Activated T-helper 2 cell treated with anti-CD3 and anti-CD28 coated beads, Interferon-gamma antibody, Interleukin-2, Interleukin-4, amounts not matched to agents 10 μg/mL and 5 μg/mL and 100 μg/mL, durations not matched to agents 14 hours and 24 hours and 36 hours (primary cell): ENCODE results near the gene ANKRD65. TPM values are rescaled to one million over a fixed set of nuclear protein-coding genes. Genes with fewer than 3 reads are reported as not detected.
"Not testable (repeated sequence)": the region's sequence is repeated elsewhere in the genome, so short reads cannot be mapped to it uniquely, and the experiment has no call there.

ENCODE experiments used
- DNase-seq: peaks from one replicate; pipeline ENCODE4 v3.0.0; 2021; ENCODE audit warnings: low spot score
- H3K27ac Mint-ChIP-seq: one replicate; pipeline ENCODE4 v1.8.0; 2021; ENCODE audit warnings: mixed read lengths
- H3K27me3 Mint-ChIP-seq: one replicate; pipeline ENCODE4 v1.8.0; 2021; ENCODE audit warnings: low read depth, mixed read lengths
- H3K36me3 Mint-ChIP-seq: one replicate; pipeline ENCODE4 v1.8.0; 2021; ENCODE audit warnings: low read depth, mixed read lengths
- H3K4me1 Mint-ChIP-seq: one replicate; pipeline ENCODE4 v1.8.0; 2021; ENCODE audit warnings: low read depth, mixed read lengths
- H3K4me3 Mint-ChIP-seq: one replicate; pipeline ENCODE4 v1.8.0; 2021; ENCODE audit warnings: low read depth, mild to moderate bottlenecking, moderate library complexity, mixed read lengths
- H3K9me3 Mint-ChIP-seq: one replicate; pipeline ENCODE4 v1.8.0; 2021; ENCODE audit warnings: mixed read lengths
- intact Hi-C: fragments of 100-400 bp; cut with micrococcal nuclease; formaldehyde crosslinking; loops from one replicate; pipeline ENCODE4 v1.15.1; 2023
- total RNA-seq: library from RNA; stranded (reverse); gene quantifications from 2 replicates; pipeline ENCODE4 v1.2.3, GENCODE V29; 2022

The ANKRD65 gene
- total RNA-seq, 1 donor from 2014 or later: not detected

- DNase-seq: no peak
- Mint-ChIP-seq H3K27ac (no peak overlapping the region), H3K4me3 (no peak overlapping the region), H3K36me3 (no peaks in the 10 kb centered on the region), H3K27me3 (peaks cover 11% of the 10 kb centered on the region), H3K4me1 (peaks cover 4% of the 10 kb centered on the region), H3K9me3 (no peaks in the 10 kb centered on the region)
- intact Hi-C loops: no loop called here
Observed at GRCh38 chr1:1423245-1423597, 2.1 kb upstream of the ANKRD65 start.

GRCh38 chr1:1422465-1423244, 1.6 kb upstream of the ANKRD65 start:
- H3K4me1 Mint-ChIP-seq: peaks cover 7% of the 10 kb centered on the region
- DNase-seq: no peak

GRCh38 chr1:1421907-1422464, 910 bp upstream of the ANKRD65 start:
- Mint-ChIP-seq H3K4me1 (peaks cover 8% of the 10 kb centered on the region), H3K4me3 (no peak overlapping the region), H3K27ac (no peak overlapping the region), H3K36me3 (no peaks in the 10 kb centered on the region), H3K9me3 (no peaks in the 10 kb centered on the region), H3K27me3 (peaks cover 11% of the 10 kb centered on the region)
- intact Hi-C loops: no loop called here
- no peak for DNase-seq

More at GRCh38 chr1:1422465-1423244, 1.6 kb upstream of the ANKRD65 start:
- peaks cover 11% of the 10 kb centered on the region for H3K27me3 Mint-ChIP-seq
- no peak overlapping the region for H3K27ac Mint-ChIP-seq
- no peak overlapping the region for H3K4me3 Mint-ChIP-seq
- intact Hi-C loops: no loop called here
- no peaks in the 10 kb centered on the region for H3K36me3 Mint-ChIP-seq
- H3K9me3 Mint-ChIP-seq: no peaks in the 10 kb centered on the region

- H3K27me3 Mint-ChIP-seq: peaks cover 8% of the 10 kb centered on the region
- no peak for DNase-seq
- no peaks in the 10 kb centered on the region for H3K9me3 Mint-ChIP-seq
- no peak overlapping the region for H3K27ac Mint-ChIP-seq
- H3K4me3 Mint-ChIP-seq: no peak overlapping the region
- H3K36me3 Mint-ChIP-seq: no peaks in the 10 kb centered on the region
- intact Hi-C loops: no loop called here
- peaks cover 8% of the 10 kb centered on the region for H3K4me1 Mint-ChIP-seq
Observed at GRCh38 chr1:1420654-1421141, 378 bp downstream of the ANKRD65 start.

- Mint-ChIP-seq H3K27ac (no peak overlapping the region), H3K9me3 (no peaks in the 10 kb centered on the region), H3K36me3 (no peaks in the 10 kb centered on the region), H3K27me3 (peaks cover 6% of the 10 kb centered on the region), H3K4me1 (peaks cover 8% of the 10 kb centered on the region), H3K4me3 (no peak overlapping the region)
- intact Hi-C loops: no loop called here
- DNase-seq: no peak
Observed at GRCh38 chr1:1419813-1420653, 1.0 kb downstream of the ANKRD65 start.

GRCh38 chr1:1419363-1419812, 1.7 kb downstream of the ANKRD65 start:
- Mint-ChIP-seq H3K27ac (no peak overlapping the region), H3K27me3 (peaks cover 3% of the 10 kb centered on the region), H3K9me3 (no peaks in the 10 kb centered on the region), H3K4me3 (no peak overlapping the region), H3K36me3 (no peaks in the 10 kb centered on the region), H3K4me1 (peaks cover 8% of the 10 kb centered on the region)
- intact Hi-C loops: no loop called here
- no peak for DNase-seq

- H3K36me3 Mint-ChIP-seq: no peaks in the 10 kb centered on the region
- DNase-seq: no peak
Observed at GRCh38 chr1:1418464-1419362, 2.4 kb downstream of the ANKRD65 start.

GRCh38 chr1:1417825-1418463, 3.1 kb downstream of the ANKRD65 start:
- H3K27ac Mint-ChIP-seq, intact Hi-C loops, DNase-seq, H3K36me3 Mint-ChIP-seq, H3K9me3 Mint-ChIP-seq, H3K4me1 Mint-ChIP-seq, H3K4me3 Mint-ChIP-seq, H3K27me3 Mint-ChIP-seq: not testable (repeated sequence)

More at GRCh38 chr1:1418464-1419362, 2.4 kb downstream of the ANKRD65 start:
- Mint-ChIP-seq H3K27ac (peak overlapping the region; percentile 26), H3K4me3 (no peak overlapping the region), H3K4me1 (peaks cover 8% of the 10 kb centered on the region), H3K9me3 (no peaks in the 10 kb centered on the region), H3K27me3 (peaks cover 2% of the 10 kb centered on the region)
- intact Hi-C loops: no loop called here

GRCh38 chr1:1417396-1417795, 3.7 kb downstream of the ANKRD65 start:
- DNase-seq, H3K9me3 Mint-ChIP-seq, H3K27me3 Mint-ChIP-seq, H3K36me3 Mint-ChIP-seq, intact Hi-C loops, H3K27ac Mint-ChIP-seq, H3K4me3 Mint-ChIP-seq, H3K4me1 Mint-ChIP-seq: not testable (repeated sequence)

- H3K36me3 Mint-ChIP-seq: no peaks in the 10 kb centered on the region
- peaks cover 2% of the 10 kb centered on the region for H3K27me3 Mint-ChIP-seq
- no peak for DNase-seq
- no peaks in the 10 kb centered on the region for H3K9me3 Mint-ChIP-seq
- intact Hi-C loops: no loop called here
- no peak overlapping the region for H3K27ac Mint-ChIP-seq
- peaks cover 4% of the 10 kb centered on the region for H3K4me1 Mint-ChIP-seq
- no peak overlapping the region for H3K4me3 Mint-ChIP-seq
Observed at GRCh38 chr1:1415751-1416150, 5.3 kb downstream of the ANKRD65 start.

GRCh38 chr1:1412311-1412902, 8.7 kb downstream of the ANKRD65 start:
- DNase-seq, H3K4me3 Mint-ChIP-seq, intact Hi-C loops, H3K9me3 Mint-ChIP-seq, H3K27me3 Mint-ChIP-seq, H3K4me1 Mint-ChIP-seq: not testable (repeated sequence)
- H3K36me3 Mint-ChIP-seq: peaks cover 19% of the 10 kb centered on the region
- peak overlapping the region; percentile 53 for H3K27ac Mint-ChIP-seq
